GM18520 (cell line): ENCODE data around the gene NXPH3.
"Not testable (repeated sequence)": the region's sequence is repeated elsewhere in the genome, so short reads cannot be mapped to it uniquely, and the experiment has no call there.

ENCODE experiments used
- ATAC-seq: cut with Tn5 transposase; IDR thresholded peaks from one replicate; pipeline ENCODE4 v1.9.1; 2021; ENCODE audit not compliant: unreplicated experiment

The NXPH3 gene

GRCh38 chr17:49575679-49576087 lies at the start of gene NXPH3:
Gene NXPH3 (plus strand): TSS chr17:49575871. CDS start chr17:49576220, 349 bp downstream.
- ATAC-seq = peak; percentile 38

DNA sequence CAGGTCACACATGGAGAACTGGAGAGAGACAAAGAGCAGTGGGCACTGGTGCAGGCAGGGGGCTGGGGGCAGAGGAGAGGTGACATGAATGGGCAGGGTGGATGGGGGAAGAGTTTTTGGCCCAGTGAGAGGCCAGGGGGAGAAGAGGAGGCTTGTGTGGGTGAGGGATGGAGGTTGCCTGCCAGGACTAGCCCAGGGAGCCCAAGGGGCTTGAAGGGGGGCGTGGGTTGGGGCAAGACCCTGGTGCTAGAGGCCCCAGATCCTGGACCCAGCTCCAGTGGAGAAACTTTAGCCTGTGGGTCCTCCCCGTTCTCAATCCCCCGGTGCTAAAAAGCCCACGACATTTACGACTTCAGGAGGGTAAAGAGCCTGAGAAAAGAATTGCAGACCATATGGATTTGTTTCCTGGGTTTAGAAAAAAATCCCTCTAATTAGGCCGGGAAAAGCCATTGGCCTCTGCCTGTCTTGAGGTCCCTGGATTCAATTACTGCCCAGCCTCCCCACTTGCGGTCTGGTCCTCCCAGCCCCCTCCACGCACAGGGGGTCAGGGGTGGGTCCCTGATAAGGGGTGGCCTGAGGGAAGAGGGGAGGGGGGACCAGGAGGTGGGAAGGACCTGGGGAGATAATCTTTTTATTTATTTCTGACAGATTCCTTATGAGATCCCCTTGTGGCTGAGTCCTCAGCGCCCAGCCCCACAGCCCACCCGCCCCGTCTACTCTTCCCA lies 47.6 kb upstream of the NXPH3 start:
- ATAC-seq = no peak

- ATAC-seq = no peak
These were observed 46.7 kb upstream of the NXPH3 start for GRCh38 chr17:49528966-49529365.

- ATAC-seq = no peak
These were observed 45.6 kb upstream of the NXPH3 start for GRCh38 chr17:49530118-49530517.

- ATAC-seq = no peak
These were observed 31.8 kb upstream of the NXPH3 start for GRCh38 chr17:49543860-49544259.

DNA sequence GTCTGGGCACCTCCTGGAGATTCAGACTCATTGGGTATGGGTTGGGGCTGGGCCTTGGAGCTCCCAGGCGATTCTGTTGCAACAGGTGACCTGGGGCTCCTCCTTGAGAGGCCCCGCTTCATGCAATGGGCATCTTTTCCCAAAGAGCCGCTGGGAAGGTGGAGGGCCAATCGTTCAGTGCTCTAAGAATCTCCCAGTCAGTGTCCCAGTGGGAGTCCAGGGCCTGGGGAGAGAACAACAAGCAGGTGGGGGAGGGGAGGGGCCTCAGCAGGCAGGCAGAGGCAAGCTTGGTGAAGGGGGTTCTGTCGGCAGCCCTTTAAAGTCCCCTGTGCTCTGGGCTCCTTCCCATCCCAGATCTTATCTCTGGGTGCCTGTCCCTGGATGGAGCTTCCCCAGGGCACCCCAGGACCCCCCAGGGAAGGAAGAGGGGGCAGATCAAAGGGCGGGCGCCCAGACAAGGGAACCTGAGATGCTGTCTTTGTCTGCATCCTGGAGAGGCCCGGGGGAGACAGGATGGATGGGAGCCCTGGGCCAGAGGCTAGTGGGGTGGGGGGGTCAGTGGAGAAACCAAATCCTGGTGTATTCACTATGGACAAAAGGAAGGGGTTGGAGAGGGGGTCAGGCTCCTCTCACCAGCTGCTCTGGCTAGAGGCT lies 30.5 kb upstream of the NXPH3 start:
- ATAC-seq = no peak

DNA sequence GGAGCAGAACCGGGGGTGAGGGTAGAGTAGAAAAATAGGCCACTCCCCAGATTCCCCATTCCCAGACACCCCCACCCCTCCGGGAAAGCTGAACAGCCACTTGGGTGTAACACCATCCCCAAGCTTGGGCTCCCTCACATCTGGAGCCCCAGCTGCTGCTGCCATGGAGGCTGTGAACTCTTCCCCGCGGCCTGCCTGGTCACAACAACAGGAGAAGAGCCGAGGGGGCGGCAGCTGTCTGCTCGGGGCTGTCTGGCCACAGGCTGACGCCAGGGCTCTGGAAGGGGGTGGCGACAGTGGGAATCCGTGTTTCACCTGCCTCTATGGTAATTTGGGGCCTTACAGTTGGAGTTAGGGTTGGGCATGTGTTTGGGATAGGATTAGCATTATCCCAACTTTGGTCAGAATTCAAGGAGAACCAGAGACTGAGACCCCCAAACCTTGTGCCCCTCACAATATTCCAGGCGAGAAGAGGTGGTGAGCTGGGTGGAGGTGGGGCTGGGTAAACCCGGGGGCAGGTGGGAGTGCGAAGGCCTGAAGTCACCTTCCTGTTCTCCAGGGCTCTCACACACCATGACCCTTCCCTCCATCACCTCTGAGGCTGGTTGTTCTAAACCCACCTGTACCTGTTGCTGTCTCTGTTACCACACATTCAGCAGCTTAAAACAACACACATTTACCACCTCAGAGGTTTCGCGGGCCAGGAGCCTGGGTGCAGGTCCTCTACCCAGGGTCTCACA lies 29.7 kb upstream of the NXPH3 start:
- ATAC-seq = no peak

- ATAC-seq = no peak
These were observed 28.8 kb upstream of the NXPH3 start for GRCh38 chr17:49546546-49547535.

- ATAC-seq = no peak
These were observed 28.1 kb upstream of the NXPH3 start for GRCh38 chr17:49547566-49547965.

GRCh38 chr17:49548051-49548505 lies 27.6 kb upstream of the NXPH3 start:
- no peak for ATAC-seq

DNA sequence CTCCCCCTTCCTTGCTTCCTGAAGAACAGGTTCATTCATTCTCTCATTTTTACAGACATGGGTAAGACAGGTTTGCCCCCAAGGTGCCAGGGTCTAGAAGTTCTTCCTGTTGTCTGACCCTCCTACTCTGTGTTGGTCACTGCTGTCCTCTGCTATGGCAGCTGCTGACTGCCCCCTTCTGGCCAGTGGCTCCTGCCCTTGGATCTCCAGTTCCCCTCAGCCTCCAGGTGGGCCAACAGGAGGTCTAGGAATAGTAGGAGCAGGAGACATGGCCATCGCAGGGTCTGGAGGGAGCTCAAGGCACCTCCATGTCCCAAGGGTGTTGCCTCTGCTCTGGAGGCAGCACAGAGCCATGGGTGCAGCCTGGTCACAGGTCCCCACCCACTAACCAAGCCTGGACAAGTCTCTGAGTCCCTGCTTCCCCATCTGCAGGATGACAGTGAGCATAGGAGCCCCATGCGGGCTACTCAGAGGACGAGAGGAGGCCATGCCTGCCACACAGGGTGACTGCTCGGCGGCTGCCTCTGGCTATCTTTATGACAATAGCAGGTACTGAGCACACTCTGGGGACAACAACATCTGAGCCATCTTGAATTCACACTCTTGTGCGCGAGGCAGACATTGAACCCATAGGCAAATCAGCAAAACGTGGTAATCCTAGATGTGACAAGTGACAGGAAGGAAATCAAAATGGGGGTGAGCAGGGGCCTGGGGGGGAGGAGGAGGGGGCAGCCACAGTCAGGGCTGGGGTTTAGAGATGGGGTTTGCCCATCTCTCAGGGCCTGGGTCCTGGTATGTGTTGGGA lies 27.0 kb upstream of the NXPH3 start:
- no peak for ATAC-seq

DNA sequence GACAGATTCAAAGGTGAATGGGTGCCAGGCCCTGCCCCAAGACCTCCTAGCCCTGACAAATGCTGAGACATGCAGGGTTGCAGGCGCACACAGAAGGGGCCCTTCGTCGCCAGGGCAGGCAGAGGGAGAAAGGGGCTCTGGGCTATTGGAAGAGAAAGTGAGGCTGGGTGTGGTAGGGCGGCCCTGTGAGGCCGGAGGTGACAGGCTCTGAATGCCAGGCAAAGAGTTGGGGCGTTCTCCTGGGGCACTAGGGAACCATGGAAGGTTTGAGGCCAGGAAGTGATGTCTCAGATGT lies 26.4 kb upstream of the NXPH3 start:
- ATAC-seq = no peak

- no peak for ATAC-seq
These were observed 25.7 kb upstream of the NXPH3 start for GRCh38 chr17:49549691-49550678.

- not testable (repeated sequence) for ATAC-seq
These were observed 24.9 kb upstream of the NXPH3 start for GRCh38 chr17:49550764-49551163.

GRCh38 chr17:49551221-49552069 lies 24.2 kb upstream of the NXPH3 start:
- no peak for ATAC-seq

- ATAC-seq = no peak
These were observed 23.5 kb upstream of the NXPH3 start for GRCh38 chr17:49552070-49552751.

GRCh38 chr17:49553676-49554335 lies 21.9 kb upstream of the NXPH3 start:
- ATAC-seq = no peak
